K562 (cell line): ENCODE results near the gene ABT1. TPM values are rescaled to one million over a fixed set of nuclear protein-coding genes. Genes with fewer than 3 reads are reported as not detected.

ENCODE experiments used
- COPS2 ChIP-seq: fragments of 450-650 bp; conservative IDR thresholded peaks from 2 replicates; pipeline ENCODE4 v1.6.1; 2016; ENCODE audit warnings: mild to moderate bottlenecking, moderate library complexity
- CXXC5 ChIP-seq: fragments of 250-450 bp; sonication (Bioruptor Pico); IDR thresholded peaks from 2 replicates; pipeline ENCODE4 v1.8.0; 2022; ENCODE audit warnings: inconsistent platforms, mild to moderate bottlenecking, moderate library complexity
- DEAF1 ChIP-seq: fragments of 450-650 bp; formaldehyde crosslinking; IDR thresholded peaks from 2 replicates; pipeline ENCODE4 v1.4.0; 2020; ENCODE audit warnings: mild to moderate bottlenecking, moderate library complexity
- GABPB2 ChIP-seq: fragments of 250-450 bp; sonication (Bioruptor Pico); conservative IDR thresholded peaks from 2 replicates; pipeline ENCODE4 v1.5.1; 2021; ENCODE audit warnings: mild to moderate bottlenecking
- GATAD2A ChIP-seq: fragments of 450-650 bp; IDR thresholded peaks from 2 replicates; pipeline ENCODE4 v1.6.1; 2017
- JUNB ChIP-seq: fragments of 450-650 bp; formaldehyde crosslinking; conservative IDR thresholded peaks from 2 replicates; pipeline ENCODE4 v1.4.0; 2020; ENCODE audit warnings: mild to moderate bottlenecking
- KAT7 ChIP-seq: sonication (generic); formaldehyde crosslinking; IDR thresholded peaks from 2 replicates; pipeline ENCODE4 v1.8.0; 2022; ENCODE audit warnings: missing genetic modification reagents, mild to moderate bottlenecking, borderline replicate concordance
- KDM5B ChIP-seq: fragments of 200-600 bp; sonication (generic); IDR thresholded peaks from 2 replicates; pipeline ENCODE4 v1.6.1; 2012; ENCODE audit warnings: low read depth, mild to moderate bottlenecking, moderate library complexity, low read length, control low read depth, inconsistent platforms; ENCODE audit not compliant: insufficient replicate concordance
- PRDM10 ChIP-seq: fragments of 450-650 bp; IDR thresholded peaks from 2 replicates; pipeline ENCODE4 v1.6.1; 2018; ENCODE audit not compliant: partially characterized antibody
- RBBP5 ChIP-seq: fragments of 200-600 bp; sonication (generic); IDR thresholded peaks from 2 replicates; pipeline ENCODE4 v1.6.1; 2012; ENCODE audit warnings: borderline replicate concordance, mild to moderate bottlenecking, low read length, control low read depth, inconsistent platforms; ENCODE audit not compliant: insufficient read depth, poor library complexity, severe bottlenecking
- SNAPC5 ChIP-seq: fragments of 250-450 bp; sonication (Bioruptor Pico); IDR thresholded peaks from 2 replicates; pipeline ENCODE4 v1.8.0; 2021; ENCODE audit warnings: moderate library complexity, mild to moderate bottlenecking, inconsistent platforms
- ZNF407 ChIP-seq: fragments of 450-650 bp; IDR thresholded peaks from 2 replicates; pipeline ENCODE4 v1.6.1; 2016; ENCODE audit warnings: low read depth
- ZNF77 ChIP-seq: fragments of 250-450 bp; sonication (Bioruptor Pico); IDR thresholded peaks from 2 replicates; pipeline ENCODE4 v1.5.0; 2020
- polyA plus RNA-seq, 8 experiments: library from polyadenylated mRNA; depleted of rRNA in 4 of 8; stranded (reverse) in 5 of 8; unstranded in 3 of 8; fragments of >200 nt; fragmentation: Nextera tagmentation in 2 of 8; fragmentation: Illumina TruSeq in 1 of 8; extraction: Ambion mirVana in 2 of 8; extraction: Trizol in 1 of 8; gene quantifications; 2 replicates each; pipeline versions ENCODE4 v1.2.1 to v1.2.3, GENCODE V29; 2011 to 2014; ENCODE audit warnings: inconsistent platforms in 1 of 8, missing spikeins in 1 of 8
- total RNA-seq, 7 experiments: library from RNA; depleted of rRNA in 6 of 7; stranded (reverse); fragments of >200 nt in 6 of 7; fragmentation: Illumina TruSeq in 2 of 7; extraction: Trizol in 2 of 7; gene quantifications; 2 replicates each; pipeline versions ENCODE4 v1.2.1 to v1.2.3, GENCODE V29; 2011 to 2021; ENCODE audit warnings: low replicate concordance in 1 of 7

Gene ABT1
- total and polyA plus RNA-seq, 9 of the 15 experiments (the other 6 are each of a cell fraction or from before 2014, with no cell fraction given): 8.8 to 52.7 (median 40.7) TPM

- no peak for TF ChIP-seq ZNF407
- TF ChIP-seq DEAF1 (CRISPR knock-in tag): peak; percentile 86
- TF ChIP-seq SNAPC5 (CRISPR knock-in tag): no peak
- peak; percentile 70 for TF ChIP-seq RBBP5
- peak; percentile 95; the same call in 1 of the 2 replicates for TF ChIP-seq KAT7 (CRISPR knock-in tag)
- peak; percentile 48 for TF ChIP-seq KDM5B
- no peak for TF ChIP-seq COPS2
- TF ChIP-seq JUNB: no peak
- peak; percentile 85 for TF ChIP-seq CXXC5 (CRISPR knock-in tag)
- peak; percentile 88 for TF ChIP-seq GATAD2A
- peak; percentile 75 for TF ChIP-seq PRDM10
- no peak for TF ChIP-seq ZNF77 (CRISPR knock-in tag)
- TF ChIP-seq GABPB2 (CRISPR knock-in tag): no peak
These were observed 984 bp upstream of the ABT1 start (continued) for GRCh38 chr6:26595669-26596269.
